Small intestine (tissue), 7 donors: ENCODE measurements around the gene LEFTY2. TPM values are rescaled to one million over a fixed set of nuclear protein-coding genes. Genes with fewer than 3 reads are reported as not detected.
A peak's percentile ranks its signal among the peaks of the same experiment; 100 is the strongest.

Experiments
- DNase-seq, 2 donors: peaks; one replicate each; pipeline versions ENCODE4 v3.0.0 to v3.0.0-alpha.2; 2013
- FAIRE-seq: peaks from 2 replicates; lab custom pipeline; 2012; peaks lifted over from hg19 to GRCh38; lab: Jason Lieb, UNC
- H3K27ac ChIP-seq, 3 donors: one replicate each; pipeline ENCODE4 v1.5.1; 2013; ENCODE audit warnings: low read length in 2 of 3, mild to moderate bottlenecking in 2 of 3, control low read depth in 1 of 3, inconsistent platforms in 1 of 3, low read depth in 1 of 3, moderate library complexity in 1 of 3
- H3K27me3 ChIP-seq, 3 donors: one replicate each; pipeline ENCODE4 v1.6.1; 2013; ENCODE audit warnings: low read length in 3 of 3, inconsistent platforms in 1 of 3; ENCODE audit not compliant: control insufficient read depth in 3 of 3, insufficient read depth in 3 of 3
- H3K36me3 ChIP-seq, 3 donors: one replicate each; pipeline ENCODE4 v1.6.1; 2013; ENCODE audit warnings: low read length in 3 of 3, inconsistent platforms in 1 of 3, low read depth in 1 of 3, mild to moderate bottlenecking in 1 of 3, moderate library complexity in 1 of 3; ENCODE audit not compliant: control insufficient read depth in 3 of 3, insufficient read depth in 2 of 3
- H3K4me1 ChIP-seq, 3 donors: one replicate each; pipeline ENCODE4 v1.6.1; 2013; ENCODE audit warnings: low read length in 2 of 3, inconsistent platforms in 1 of 3, low read depth in 1 of 3, mild to moderate bottlenecking in 1 of 3, moderate library complexity in 1 of 3; ENCODE audit not compliant: control insufficient read depth in 3 of 3, insufficient read depth in 2 of 3
- H3K4me3 ChIP-seq, 3 donors: one replicate each; pipeline ENCODE4 v1.5.1; 2013; ENCODE audit warnings: low read length in 3 of 3, control low read depth in 1 of 3, inconsistent platforms in 1 of 3, low read depth in 1 of 3, mild to moderate bottlenecking in 1 of 3, moderate library complexity in 1 of 3
- H3K9me3 ChIP-seq, 2 donors: one replicate each; pipeline ENCODE4 v1.6.1; 2013; ENCODE audit warnings: low read depth in 1 of 2, low read length in 1 of 2; ENCODE audit not compliant: control insufficient read depth in 2 of 2, insufficient read depth in 1 of 2
- WGBS, 3 donors: extraction: QIAGEN DNeasy Blood & Tissue Kit; methylation state at CpG; one replicate each; pipeline ENCODE4 v1.1.7; 2013; 5-methylcytosine and 5-hydroxymethylcytosine counted together
- polyA plus RNA-seq, 4 donors: library from polyadenylated mRNA; stranded (reverse) in 3 of 4; unstranded in 1 of 4; fragments of 200-250 nt in 3 of 4; fragments of 120-200 nt in 1 of 4; gene quantifications; one replicate each; pipeline versions ENCODE4 v1.2.1 to v1.2.3, GENCODE V29; 2013
- donor health status: healthy with polysubstance abuse.
- donor health status: control.
- donor health status: control.
- donor health status: Bipolar disorder and iron deficiency.
- donor health status: healthy.

Gene LEFTY2
- polyA plus RNA-seq, 4 donors: 0.01 to 0.07 TPM; not detected in 2

GRCh38 chr1:225896937-225897549 lies 44.0 kb downstream of the LEFTY2 start:
- 18 to 34% (median 18%) methylated on average over 7 of the region's 7 CpGs for WGBS, 3 donors
- peak overlapping the region in 1 of 3 donors; percentile 65 for H3K27ac ChIP-seq

GRCh38 chr1:225896494-225896893 lies 44.5 kb downstream of the LEFTY2 start:
- H3K27ac ChIP-seq: no peak overlapping the region
- H3K9me3 ChIP-seq: no peaks in the 10 kb centered on the region
- DNase-seq (no peak), FAIRE-seq (no peak)
- no peak overlapping the region for H3K4me3 ChIP-seq
- H3K27me3 ChIP-seq: no peaks in the 10 kb centered on the region
- peaks cover 0 to 6% (median 0%) of the 10 kb centered on the region in 3 donors for H3K4me1 ChIP-seq
- no peaks in the 10 kb centered on the region for H3K36me3 ChIP-seq
- WGBS, 3 donors: 64 to 84% (median 75%) methylated on average over 5 of the region's 5 CpGs

More at GRCh38 chr1:225896937-225897549, 44.0 kb downstream of the LEFTY2 start:
- H3K36me3 ChIP-seq: no peaks in the 10 kb centered on the region
- no peak overlapping the region for H3K4me3 ChIP-seq
- H3K27me3 ChIP-seq: no peaks in the 10 kb centered on the region
- FAIRE-seq: no peak
- peak; percentile 57 to 77 for DNase-seq
- peaks cover 0 to 6% (median 0%) of the 10 kb centered on the region in 3 donors for H3K4me1 ChIP-seq
- H3K9me3 ChIP-seq: no peaks in the 10 kb centered on the region

GRCh38 chr1:225892307-225892706 lies 48.7 kb downstream of the LEFTY2 start:
- Histone ChIP-seq H3K27me3 (no peaks in the 10 kb centered on the region), H3K4me1 (peaks cover 0 to 30% (median 5%) of the 10 kb centered on the region in 3 donors), H3K36me3 (no peaks in the 10 kb centered on the region), H3K4me3 (no peak overlapping the region), H3K9me3 (no peaks in the 10 kb centered on the region), H3K27ac (no peak overlapping the region)
- no peak for FAIRE-seq
- WGBS, 3 donors: 80 to 87% (median 87%) methylated on average over 6 of the region's 6 CpGs
- DNase-seq: no peak

- Histone ChIP-seq H3K27me3 (no peaks in the 10 kb centered on the region), H3K9me3 (no peaks in the 10 kb centered on the region), H3K4me1 (peaks cover 0 to 28% (median 5%) of the 10 kb centered on the region in 3 donors), H3K27ac (no peak overlapping the region), H3K4me3 (no peak overlapping the region), H3K36me3 (peaks cover 0 to 2% (median 0%) of the 10 kb centered on the region in 3 donors)
- 63 to 80% (median 63%) methylated on average over 14 of the region's 14 CpGs for WGBS, 3 donors
- peak; percentile 17 to 41 for DNase-seq
- FAIRE-seq: no peak
These were observed 49.6 kb downstream of the LEFTY2 start for GRCh38 chr1:225891229-225891972.

GRCh38 chr1:225890346-225891228 lies 50.4 kb downstream of the LEFTY2 start:
- Histone ChIP-seq H3K27ac (no peak overlapping the region), H3K4me3 (no peak overlapping the region), H3K27me3 (no peaks in the 10 kb centered on the region), H3K36me3 (peaks cover 0 to 2% (median 0%) of the 10 kb centered on the region in 3 donors), H3K4me1 (peaks cover 0 to 28% (median 5%) of the 10 kb centered on the region in 3 donors), H3K9me3 (no peaks in the 10 kb centered on the region)
- 18 to 54% (median 36%) methylated on average over 6 of the region's 6 CpGs for WGBS, 3 donors
- DNase-seq (peak in 1 of 2 donors; percentile 11), FAIRE-seq (no peak)

GRCh38 chr1:225889743-225890142 lies 51.3 kb downstream of the LEFTY2 start:
- Histone ChIP-seq H3K36me3 (peaks cover 0 to 2% (median 0%) of the 10 kb centered on the region in 3 donors), H3K27ac (peak overlapping the region in 1 of 3 donors; percentile 37), H3K4me3 (no peak overlapping the region), H3K4me1 (peaks cover 0 to 28% (median 5%) of the 10 kb centered on the region in 3 donors), H3K27me3 (no peaks in the 10 kb centered on the region), H3K9me3 (no peaks in the 10 kb centered on the region)
- FAIRE-seq: no peak
- DNase-seq: peak; percentile 29 to 38
- WGBS, 3 donors: 22 to 54% (median 40%) methylated on average over 5 of the region's 5 CpGs

- Histone ChIP-seq H3K4me3 (no peak within 1 kb of the TSS), H3K27ac (peak within 1 kb of the TSS in 1 of 3 donors; percentile 37), H3K9me3 (no peaks in the 10 kb centered on the region), H3K27me3 (no peaks in the 10 kb centered on the region), H3K36me3 (peaks cover 0 to 2% (median 0%) of the 10 kb centered on the region in 3 donors), H3K4me1 (peaks cover 0 to 29% (median 5%) of the 10 kb centered on the region in 3 donors)
- peak in 1 of 2 donors; percentile 52 for DNase-seq
- WGBS, 3 donors: 66 to 75% (median 72%) methylated on average over 11 of the region's 11 CpGs
- FAIRE-seq: no peak
These were observed 52.0 kb downstream of the LEFTY2 start, which contains the start of gene LEFTY1 for GRCh38 chr1:225888898-225889601. TSS of gene LEFTY1 (minus strand) at chr1:225889146. CDS start at chr1:225889066, 80 bp downstream.
